ENCODE data around the gene KLF15.

DNA sequence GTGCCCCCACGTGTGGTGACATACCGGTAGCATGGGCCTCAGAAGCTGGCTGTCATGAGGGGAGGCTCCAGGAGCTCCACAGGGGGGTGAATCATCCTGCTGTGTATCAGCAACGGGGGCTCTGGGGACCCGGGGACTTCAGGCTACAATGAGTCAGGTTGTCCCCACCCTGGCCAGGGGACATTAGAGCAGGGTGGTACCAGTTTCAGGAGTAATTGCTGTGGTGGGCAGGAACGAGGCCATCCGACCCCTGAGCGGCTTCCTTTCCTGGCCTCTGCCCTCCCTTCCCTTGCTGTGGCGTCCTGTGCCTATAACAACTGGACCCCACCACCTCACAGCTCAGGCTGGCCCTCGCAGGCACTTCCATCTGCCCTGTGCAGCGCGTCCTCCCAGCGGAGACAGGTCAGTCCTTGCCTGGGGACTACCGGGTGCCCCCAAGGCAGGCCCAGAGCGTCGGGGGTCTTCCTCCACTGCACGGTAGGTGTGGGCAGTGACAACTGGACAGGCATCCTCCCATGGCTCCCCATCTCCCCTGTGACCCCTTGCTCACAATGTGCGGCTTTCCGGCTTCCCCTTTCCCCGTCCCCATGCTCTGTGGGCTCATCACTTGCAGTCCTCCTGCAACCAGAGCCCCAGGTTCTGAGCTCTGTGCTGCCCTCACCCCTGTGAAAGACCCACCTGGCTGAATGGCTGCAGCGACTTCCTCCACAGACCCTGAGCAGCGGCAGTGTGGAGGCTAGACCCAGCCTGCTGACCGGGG lies 57.0 kb downstream of the KLF15 start:
- TF ChIP-seq, protein P1, sequence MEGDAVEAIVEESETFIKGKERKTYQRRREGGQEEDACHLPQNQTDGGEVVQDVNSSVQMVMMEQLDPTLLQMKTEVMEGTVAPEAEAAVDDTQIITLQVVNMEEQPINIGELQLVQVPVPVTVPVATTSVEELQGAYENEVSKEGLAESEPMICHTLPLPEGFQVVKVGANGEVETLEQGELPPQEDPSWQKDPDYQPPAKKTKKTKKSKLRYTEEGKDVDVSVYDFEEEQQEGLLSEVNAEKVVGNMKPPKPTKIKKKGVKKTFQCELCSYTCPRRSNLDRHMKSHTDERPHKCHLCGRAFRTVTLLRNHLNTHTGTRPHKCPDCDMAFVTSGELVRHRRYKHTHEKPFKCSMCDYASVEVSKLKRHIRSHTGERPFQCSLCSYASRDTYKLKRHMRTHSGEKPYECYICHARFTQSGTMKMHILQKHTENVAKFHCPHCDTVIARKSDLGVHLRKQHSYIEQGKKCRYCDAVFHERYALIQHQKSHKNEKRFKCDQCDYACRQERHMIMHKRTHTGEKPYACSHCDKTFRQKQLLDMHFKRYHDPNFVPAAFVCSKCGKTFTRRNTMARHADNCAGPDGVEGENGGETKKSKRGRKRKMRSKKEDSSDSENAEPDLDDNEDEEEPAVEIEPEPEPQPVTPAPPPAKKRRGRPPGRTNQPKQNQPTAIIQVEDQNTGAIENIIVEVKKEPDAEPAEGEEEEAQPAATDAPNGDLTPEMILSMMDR (IDR thresholded peaks at IDR 0.05): no peak
- TF ChIP-seq, protein P2, sequence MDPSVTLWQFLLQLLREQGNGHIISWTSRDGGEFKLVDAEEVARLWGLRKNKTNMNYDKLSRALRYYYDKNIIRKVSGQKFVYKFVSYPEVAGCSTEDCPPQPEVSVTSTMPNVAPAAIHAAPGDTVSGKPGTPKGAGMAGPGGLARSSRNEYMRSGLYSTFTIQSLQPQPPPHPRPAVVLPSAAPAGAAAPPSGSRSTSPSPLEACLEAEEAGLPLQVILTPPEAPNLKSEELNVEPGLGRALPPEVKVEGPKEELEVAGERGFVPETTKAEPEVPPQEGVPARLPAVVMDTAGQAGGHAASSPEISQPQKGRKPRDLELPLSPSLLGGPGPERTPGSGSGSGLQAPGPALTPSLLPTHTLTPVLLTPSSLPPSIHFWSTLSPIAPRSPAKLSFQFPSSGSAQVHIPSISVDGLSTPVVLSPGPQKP (IDR thresholded peaks at IDR 0.05; ENCODE audit: low read depth, low read length): no peak
- TF ChIP-seq, protein P3, sequence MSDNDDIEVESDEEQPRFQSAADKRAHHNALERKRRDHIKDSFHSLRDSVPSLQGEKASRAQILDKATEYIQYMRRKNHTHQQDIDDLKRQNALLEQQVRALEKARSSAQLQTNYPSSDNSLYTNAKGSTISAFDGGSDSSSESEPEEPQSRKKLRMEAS (IDR thresholded peaks at IDR 0.05): no peak
- TF ChIP-seq ZFP36 (IDR thresholded peaks at IDR 0.05; ENCODE audit: borderline replicate concordance, partially characterized antibody) (no peak), HOXA7 (CRISPR knock-in tag; IDR thresholded peaks at IDR 0.05) (no peak)
